HG02943 (cell line): ENCODE data around the gene STX18.
"Not testable (repeated sequence)": the region's sequence is repeated elsewhere in the genome, so short reads cannot be mapped to it uniquely, and the experiment has no call there.

Source experiments
- ATAC-seq: cut with Tn5 transposase; IDR thresholded peaks from one replicate; pipeline ENCODE4 v1.9.1; 2021; ENCODE audit warnings: mild to moderate bottlenecking, low read depth, moderate library complexity; ENCODE audit not compliant: unreplicated experiment

Gene STX18

DNA sequence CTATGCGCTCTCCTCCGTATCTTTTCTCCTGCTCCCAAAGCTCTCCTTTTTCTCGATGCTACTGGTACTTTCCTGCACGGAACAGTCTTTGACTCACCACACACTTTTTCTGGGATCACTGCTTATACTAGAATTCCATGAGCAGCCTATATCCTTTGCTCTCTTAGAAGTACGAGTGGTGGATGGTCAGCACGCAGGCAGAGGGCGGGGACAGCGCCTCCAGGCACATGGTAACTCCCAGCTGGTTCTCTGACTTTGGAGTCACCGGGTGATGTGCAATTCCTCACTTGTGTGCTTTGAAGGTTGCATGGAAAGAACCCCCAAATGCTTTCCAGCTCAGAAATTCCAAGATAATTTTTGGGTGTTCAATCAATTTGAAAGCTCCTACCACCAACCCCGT lies 56.0 kb downstream of the STX18 start:
- ATAC-seq, result no peak

DNA sequence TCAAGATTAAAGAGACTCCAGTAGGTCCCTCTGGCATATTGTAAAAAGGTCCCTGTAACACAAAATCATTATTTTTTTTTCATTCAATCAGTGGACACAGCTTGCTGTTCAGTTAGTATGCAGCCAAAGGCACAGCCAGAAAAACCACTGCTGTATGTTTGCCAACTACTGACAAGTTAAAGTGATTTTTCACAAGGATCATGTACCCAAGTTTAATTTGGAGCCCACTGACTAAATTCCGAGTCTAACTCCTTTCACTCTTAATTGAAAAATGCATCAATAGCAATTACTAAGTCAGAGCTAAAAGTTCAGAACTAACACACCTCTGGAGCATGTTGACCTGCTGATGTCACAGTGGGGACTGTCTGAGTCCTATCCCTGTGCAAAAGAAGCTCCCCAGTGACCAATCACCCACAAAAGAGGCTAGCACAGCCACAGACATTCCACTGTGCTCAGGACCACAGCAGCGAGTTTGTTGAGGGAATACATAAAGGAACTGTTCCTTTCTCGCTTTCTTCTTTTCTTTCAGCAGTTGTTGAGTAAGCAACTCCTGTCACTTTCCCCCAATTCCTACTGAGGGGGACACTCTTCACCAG lies 60.4 kb downstream of the STX18 start:
- ATAC-seq, result no peak

DNA sequence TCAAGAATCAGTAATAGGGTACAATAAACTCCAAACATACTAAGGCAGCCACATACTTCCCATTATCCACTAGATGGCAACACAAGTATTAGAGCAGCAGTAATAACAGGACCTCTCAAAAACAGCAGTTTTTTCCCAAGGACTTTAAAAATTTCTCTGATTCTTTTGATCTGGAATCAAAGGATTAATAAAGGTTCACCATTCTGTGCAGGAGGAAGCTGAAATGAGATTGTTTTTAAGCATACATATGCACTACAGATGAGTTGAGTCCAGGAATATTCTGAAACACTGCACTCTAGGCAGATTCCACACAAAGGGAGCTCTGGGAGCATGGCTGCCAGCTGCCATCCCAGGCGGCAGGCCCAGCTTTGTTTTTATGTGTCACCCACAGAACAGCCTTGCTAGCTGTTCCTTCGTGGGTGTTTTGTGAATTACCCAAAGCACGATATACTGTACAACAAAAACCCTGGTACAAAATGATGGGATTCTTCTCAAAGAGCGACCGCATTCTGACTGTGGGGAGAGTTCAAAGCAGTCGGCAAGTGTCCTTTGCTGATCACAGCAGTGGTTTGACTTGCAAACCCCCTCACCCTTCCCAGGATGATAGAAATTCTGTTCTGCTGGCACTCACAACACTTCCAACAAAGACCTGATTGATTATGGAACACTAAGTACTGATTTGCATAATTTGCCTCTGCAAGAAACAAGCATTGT lies 61.0 kb downstream of the STX18 start:
- ATAC-seq, result no peak

DNA sequence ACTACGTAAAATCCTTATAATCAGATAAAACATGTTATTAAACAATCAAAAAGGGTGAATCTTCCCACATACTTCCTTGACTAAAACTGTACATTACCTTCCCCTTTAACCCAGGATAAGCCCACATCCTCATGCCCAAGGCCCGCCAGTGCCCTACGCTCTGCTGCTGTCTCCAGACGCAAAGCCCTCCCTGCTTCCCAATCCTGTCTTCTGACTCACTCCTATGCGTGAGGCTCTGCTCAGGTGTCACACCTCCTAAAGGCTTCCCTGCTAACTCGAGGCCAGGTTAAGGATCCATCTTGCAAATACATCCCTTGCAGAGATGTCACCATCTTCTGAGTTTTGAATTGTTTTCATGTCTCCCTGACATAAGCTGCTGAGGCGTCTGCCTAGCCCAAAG lies 61.6 kb downstream of the STX18 start:
- ATAC-seq, result no peak

DNA sequence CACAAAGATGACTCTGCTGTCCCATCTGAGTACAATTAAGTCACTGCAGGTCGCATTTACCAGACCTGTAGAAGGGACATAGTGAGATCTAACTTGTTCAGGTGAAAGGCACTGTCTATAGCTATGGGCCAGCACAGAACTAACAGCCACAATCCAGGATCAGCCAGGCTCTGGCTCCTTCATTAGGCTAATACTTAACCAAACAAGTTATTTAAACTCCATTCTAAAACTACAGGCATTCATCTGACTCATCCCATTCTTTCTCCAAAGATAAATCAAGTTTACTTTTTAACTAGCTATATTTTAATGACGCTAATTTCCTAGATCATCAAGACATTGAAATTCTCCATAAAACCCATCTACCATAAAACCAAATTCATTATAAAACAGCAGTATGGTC lies 62.5 kb downstream of the STX18 start:
- ATAC-seq, result no peak

DNA sequence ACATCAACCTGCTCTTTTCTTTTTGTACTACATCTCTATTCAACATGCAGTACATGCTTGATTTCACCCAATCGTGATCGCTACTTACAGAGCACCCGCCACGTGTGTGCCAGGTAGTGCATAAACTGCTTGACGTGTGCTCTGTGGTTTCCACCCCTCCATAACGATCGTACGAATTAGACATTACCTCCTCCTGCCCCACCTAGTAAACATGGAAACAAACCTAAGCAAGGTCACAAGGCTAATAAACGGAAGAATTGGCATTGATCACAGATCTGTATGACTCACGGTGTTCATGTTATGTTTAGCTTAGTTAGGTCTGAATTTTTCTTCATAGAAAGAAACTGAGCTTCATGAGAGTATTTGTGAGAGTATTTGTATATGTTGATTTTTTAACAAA lies 64.1 kb downstream of the STX18 start:
- no peak for ATAC-seq

DNA sequence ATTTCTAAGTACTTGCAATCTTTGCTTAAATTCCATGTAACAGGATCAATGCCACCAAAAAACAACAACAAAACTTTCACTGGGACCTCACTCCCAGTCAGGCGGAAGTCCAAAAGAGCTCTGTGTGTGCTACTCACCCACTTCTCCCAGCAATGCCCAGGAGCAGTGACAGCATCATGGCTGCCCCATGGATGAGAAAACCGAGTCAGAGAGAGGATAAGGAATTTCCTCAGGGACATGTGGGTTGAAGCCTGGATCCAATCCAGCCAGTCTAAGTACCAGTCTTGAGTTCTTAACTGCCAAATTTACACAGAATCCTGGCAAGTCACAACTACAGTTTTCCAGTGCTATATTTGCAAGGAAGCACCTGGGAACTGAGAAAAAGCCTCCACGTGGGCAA lies 64.5 kb downstream of the STX18 start:
- no peak for ATAC-seq

DNA sequence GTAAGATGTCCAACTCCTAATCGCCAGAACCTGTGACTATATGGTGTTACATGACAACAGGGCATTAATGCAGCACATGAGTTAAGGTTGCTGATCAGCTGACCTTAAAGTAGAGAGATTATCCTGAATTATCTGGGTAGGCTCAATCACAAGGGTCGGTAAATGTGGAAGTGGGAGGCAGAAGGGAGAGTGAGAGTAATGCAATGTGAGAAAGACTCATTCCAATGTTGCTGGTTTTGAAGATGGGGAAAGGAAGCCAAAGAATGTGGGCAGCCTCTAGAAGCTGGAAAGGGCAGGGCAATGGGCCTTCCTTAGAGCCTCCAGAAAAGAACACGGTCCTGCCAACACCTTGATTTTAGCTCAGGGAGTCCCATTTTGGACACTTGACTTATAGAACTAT lies 67.4 kb downstream of the STX18 start:
- ATAC-seq, result no peak

DNA sequence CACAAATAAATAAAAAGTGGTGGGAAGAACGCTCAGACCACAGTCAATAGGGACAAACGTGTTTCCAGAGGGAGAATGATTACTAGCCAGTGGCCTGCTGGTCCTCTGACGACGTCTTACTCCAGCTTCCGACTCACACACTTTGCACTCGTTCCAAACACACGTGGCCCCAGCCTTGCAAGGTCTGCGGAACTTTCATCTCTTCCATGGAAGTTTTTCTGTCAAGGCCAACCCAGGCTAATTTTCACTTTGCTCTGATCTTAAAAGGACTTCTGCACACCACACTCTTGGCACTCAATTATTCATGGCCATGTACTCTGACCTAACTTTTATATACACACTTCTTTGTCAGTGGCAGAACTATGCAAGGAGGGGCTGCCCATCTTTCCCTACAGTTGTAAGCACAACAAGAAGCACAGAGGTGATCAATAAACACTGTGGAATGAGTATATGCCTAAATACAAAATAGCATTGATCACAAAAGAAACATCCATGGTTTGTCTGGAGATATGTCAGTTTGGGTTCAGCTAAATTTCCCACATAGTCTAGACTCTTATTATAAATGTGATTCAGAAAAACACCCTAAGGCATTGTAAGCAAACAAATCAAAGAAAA lies 69.4 kb downstream of the STX18 start:
- no peak for ATAC-seq

DNA sequence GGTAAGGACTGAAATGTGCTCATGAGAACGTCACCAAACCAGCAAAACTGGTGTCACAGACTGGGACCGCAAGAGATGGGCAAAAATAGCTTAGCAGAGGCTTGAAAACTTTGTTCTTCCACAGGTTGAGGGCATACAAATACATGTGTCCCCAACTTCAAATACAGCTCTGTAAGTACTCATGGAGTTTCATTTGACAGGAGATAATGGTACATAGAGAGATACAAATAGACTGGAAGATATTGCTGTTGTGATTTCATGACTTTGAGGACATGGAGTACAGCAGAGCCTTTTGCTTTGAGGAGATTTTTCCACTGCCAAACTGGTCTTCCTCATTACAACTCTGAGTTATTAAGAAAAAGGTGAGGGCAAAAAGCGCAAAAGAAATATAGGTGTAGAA lies 70.7 kb downstream of the STX18 start:
- ATAC-seq, result no peak

DNA sequence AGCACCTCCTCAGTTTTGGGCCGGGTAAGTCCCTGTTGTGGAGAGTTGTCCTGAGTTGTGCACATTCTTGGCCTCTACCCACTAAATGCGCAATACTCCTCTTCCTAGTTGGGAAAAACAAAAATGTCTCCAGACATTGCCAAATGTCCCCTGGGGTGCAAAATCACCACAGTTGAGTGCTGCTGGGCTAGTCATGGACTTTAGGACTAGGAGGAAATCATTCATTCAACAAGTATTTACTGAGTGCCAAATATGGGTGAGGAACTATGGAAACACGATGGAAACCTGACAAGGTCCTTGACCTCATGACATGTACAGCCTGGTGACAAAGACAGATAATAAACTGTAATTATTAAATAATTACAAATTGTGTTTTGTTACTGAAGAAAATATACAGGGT lies 71.6 kb downstream of the STX18 start:
- ATAC-seq, result no peak

DNA sequence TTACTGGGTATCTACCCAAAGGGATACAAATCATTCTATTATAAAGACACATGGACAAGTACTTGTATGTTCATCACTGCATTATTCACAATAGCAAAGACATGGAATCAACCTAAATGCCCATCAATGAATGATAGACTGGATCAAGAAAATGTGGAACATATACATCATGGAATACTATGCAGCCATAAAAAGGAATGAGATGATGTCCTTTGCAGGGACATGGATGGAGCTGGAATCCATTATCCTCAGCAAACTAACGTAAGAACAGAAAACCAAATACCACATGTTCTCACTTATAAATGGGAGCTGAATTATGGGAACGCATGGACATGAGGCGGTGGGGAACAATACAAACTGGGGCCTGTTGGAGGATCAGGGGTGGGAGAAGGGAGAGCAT lies 76.6 kb downstream of the STX18 start:
- ATAC-seq, result not testable (repeated sequence)

DNA sequence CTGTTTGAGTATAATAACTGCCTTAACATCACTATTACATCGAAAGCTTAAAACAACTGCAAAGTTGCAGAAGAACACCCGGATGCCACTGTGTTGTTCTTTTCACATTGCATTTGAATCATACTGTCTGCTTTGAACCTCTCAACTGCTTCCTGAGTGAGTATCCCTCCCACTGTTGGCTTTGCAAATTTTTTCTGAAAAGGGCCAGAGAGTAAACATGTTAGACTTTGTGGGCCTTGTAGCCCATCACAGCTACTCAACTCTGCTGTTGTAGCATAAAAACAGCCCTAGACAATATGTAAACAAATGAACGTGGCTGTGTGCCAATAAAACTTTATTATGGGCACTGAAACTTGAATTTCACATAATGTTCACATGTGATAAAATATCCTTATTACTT lies 78.9 kb downstream of the STX18 start:
- no peak for ATAC-seq

DNA sequence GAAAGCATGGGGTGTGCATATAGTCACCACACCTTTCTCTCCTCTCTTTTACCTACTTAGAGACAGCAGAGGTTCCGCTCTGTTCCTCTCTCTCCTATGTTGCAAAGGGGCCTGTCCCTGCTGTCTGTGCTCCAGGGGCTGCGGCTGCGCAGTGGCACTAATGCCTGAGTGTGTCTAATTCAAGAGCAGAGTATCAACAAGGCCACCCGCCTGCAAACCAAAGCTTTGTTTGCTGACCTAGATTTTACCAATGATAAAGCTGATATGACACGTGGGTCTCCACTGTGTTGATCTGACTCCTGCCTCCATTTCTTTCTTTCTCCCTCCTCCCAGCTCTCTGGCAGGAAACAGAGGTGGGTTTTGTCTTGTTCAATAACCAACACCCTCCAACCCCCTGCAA lies 80.0 kb downstream of the STX18 start:
- no peak for ATAC-seq

DNA sequence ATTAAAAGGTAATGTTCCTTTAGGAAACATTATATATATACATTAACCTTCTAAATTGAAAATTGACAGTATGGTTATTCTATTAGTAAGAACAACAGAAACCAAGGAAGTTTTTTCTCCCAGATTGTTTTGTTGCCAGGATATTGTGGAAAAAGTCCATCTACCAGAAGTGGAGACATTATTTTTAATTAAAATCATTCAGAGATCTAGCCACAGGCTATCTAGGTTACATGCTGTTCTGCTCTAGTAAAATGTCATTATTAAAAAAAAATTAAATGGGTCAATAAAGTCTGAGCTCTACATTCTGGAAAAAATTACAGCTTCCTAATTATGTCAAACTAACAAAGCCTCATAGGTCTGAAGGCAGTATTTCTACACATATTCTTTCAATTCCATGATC lies 80.7 kb downstream of the STX18 start:
- no peak for ATAC-seq

DNA sequence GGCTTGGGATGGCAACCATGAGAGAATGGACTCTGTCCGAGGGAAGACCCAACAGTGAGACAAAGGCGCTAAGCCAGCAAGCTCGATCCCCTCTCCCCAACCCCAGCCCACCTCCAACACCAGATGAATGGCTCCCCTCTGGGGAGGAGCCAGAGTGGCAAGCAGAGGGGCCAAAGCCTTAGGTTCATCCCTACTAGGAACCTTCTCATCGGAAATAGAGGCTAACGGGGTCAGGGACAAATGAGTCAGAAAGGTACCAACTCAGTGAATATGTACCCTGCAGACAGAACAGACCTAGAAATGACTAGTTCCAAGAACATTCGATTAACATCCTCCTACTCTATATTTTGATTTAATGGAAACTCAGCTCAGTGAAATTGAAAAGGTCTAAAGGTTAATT lies 81.1 kb downstream of the STX18 start:
- ATAC-seq, result no peak

DNA sequence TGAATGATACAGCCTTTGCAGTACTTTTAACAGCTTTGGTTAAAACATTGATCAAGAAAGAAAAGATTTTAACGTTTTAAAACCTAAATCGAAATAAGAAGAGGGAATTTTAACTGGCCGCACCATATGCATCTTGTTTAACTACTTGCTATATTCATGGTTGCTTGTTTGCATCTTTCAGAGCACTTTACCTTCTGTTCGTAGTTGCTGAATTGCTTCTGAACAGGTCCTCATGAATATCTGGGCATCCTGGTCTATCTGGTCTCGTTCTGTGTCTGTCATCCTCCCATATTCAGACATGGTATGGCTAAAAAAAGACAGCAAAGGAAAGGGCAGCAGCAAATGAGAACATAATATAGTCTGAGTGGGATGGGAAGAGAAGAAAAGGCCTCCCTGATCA lies 82.7 kb downstream of the STX18 start:
- ATAC-seq, result no peak

DNA sequence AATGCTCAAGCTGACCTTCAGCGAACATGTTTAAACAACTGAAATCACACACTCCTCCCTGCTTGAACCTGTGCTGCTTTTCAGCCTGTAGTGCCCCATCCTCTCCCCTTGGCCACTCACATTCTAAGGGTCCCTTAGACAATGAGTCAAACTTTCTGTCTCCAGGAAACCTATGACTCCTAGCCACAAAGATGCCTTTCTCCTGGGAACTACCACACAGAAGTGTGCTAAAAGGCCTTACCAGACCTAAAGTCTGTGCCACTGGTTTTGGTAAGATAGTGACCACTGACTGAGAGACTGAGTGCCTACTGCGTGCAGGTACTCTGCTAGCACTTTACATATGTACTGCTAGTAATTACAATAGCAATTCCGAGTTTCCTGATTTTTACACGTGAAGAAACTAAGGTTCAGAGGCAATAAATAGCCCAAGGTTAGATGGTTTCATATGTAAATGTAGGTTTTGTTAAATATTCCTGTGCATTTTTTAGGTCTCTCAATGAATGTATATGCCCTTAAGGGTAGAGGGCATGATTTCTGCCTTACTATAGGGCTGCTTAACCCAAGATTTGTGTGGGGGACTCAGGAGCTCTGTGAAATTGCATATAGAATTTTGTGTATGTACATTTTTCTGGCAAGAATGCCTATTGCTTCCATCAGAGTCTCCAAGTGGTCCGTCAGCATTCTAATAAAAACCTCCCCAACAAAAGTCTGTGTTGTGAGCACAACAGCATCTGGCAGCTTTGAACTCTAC lies 83.9 kb downstream of the STX18 start:
- no peak for ATAC-seq

DNA sequence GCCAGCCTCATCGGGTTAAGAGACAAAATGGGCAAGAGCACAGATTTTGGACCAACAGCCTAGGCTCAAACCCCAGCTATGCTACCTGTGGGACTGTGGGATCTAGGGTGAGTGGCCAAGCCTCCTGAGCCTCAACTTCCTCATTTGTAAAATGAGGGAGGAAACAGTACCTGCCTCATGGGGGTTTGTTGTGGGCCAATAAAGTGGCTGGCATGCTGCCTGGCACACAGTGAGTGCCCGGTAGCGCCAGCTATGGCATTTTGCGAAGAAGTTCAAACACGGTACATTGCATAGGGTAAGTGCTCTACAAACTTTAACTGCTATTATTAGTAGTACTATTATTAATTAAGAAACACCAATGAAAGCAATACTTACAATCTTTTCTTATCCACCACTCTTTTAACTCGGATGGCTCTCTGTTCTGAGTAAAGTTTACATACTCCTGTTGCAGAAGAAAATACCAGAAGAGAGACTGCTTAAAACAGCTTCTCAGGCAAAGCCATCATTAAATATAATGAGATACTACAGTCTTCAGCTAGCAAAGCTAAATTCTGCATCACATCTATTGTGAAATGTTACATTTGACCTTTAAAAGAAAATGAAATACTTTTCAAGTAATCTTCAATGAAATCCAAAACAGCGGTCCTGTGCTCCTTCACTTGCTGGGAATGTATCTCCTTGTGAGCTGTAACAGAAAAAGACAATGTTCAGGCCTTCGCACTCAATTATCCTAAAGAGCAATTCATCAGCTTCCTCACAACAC lies 84.9 kb downstream of the STX18 start:
- ATAC-seq, result no peak

DNA sequence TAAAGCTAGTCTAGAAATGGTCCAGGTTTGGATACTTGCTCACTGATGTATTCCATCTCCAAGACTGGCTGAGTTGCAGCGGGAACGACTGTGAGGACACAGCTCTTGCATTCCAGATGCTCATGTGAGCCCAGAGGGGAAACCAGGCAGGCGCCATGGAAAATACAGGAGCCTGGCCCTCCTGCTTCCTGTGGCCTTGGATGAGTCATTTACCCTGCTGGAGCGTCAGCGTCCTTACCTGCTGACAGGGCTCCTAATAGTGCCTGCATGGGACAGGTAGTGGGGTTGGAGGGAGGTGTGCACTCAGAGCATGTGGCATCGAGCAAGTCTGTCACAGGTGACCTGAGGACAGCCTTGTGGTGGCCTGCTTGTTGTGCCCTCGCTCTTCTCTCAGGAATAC lies 85.5 kb downstream of the STX18 start:
- ATAC-seq, result no peak
